A673 (cell line): ENCODE data around the gene SLC46A1. TPM values are rescaled to one million over a fixed set of nuclear protein-coding genes. Genes with fewer than 3 reads are reported as not detected.

Source experiments
- BruUV-seq: library from RNA; stranded (reverse); fragments of 400-500 nt; replicated peaks from 2 replicates; lab custom pipeline; 2021; lab: Mats Ljungman, UMichigan
- CTCF ChIA-PET: fragments of 300-600 bp; sonication (Branson Sonifier 250); formaldehyde crosslinking; loops from one replicate; lab custom pipeline; 2022; ENCODE audit warnings: antibody characterized with exemption; lab: Charles Lee
- POLR2A ChIA-PET: fragments of 300-600 bp; sonication (Branson Sonifier 250); formaldehyde crosslinking; loops from one replicate; lab custom pipeline; 2022; ENCODE audit warnings: antibody characterized with exemption; ENCODE audit not compliant: low non-redundant PET; lab: Charles Lee
- DNase-seq: peaks from one replicate; pipeline ENCODE4 v3.0.0-alpha.2; 2015; ENCODE audit warnings: low spot score
- H3K27ac ChIP-seq: fragments of 200-600 bp; sonication (generic); 2 replicates; pipeline ENCODE4 v1.5.1; 2016; ENCODE audit warnings: mixed run types, low read depth, mild to moderate bottlenecking, mixed read lengths, antibody characterized with exemption, low read length; ENCODE audit not compliant: poor library complexity, severe bottlenecking
- H3K27me3 ChIP-seq: fragments of 200-600 bp; sonication (generic); replicated peaks from 2 replicates; pipeline ENCODE4 v1.6.1; 2017; ENCODE audit warnings: mixed run types, low read depth, mild to moderate bottlenecking, mixed read lengths, antibody characterized with exemption, low read length; ENCODE audit not compliant: insufficient read depth, poor library complexity
- H3K36me3 ChIP-seq: fragments of 200-600 bp; sonication (generic); 2 replicates; pipeline ENCODE4 v1.6.1; 2016; ENCODE audit warnings: mixed run types, mild to moderate bottlenecking, mixed read lengths, antibody characterized with exemption, low read length; ENCODE audit not compliant: insufficient read depth, poor library complexity, severe bottlenecking
- H3K4me1 ChIP-seq: fragments of 200-600 bp; sonication (generic); 2 replicates; pipeline ENCODE4 v1.6.1; 2017; ENCODE audit warnings: mixed run types, mild to moderate bottlenecking, mixed read lengths, antibody characterized with exemption, low read length; ENCODE audit not compliant: insufficient read depth, poor library complexity, severe bottlenecking
- H3K4me3 ChIP-seq: fragments of 200-600 bp; sonication (generic); 2 replicates; pipeline ENCODE4 v1.5.1; 2016; ENCODE audit warnings: low read depth, mixed run types, mild to moderate bottlenecking, mixed read lengths, low read length; ENCODE audit not compliant: poor library complexity, severe bottlenecking
- H3K9me3 ChIP-seq: fragments of 200-600 bp; sonication (generic); 2 replicates; pipeline ENCODE4 v1.6.1; 2016; ENCODE audit warnings: mixed run types, low read depth, mild to moderate bottlenecking, mixed read lengths, antibody characterized with exemption, low read length; ENCODE audit not compliant: poor library complexity, severe bottlenecking
- EZH2 ChIP-seq: fragments of 200-600 bp; sonication (generic); IDR thresholded peaks from 2 replicates; pipeline ENCODE4 v1.6.1; 2017; ENCODE audit warnings: borderline replicate concordance, low read depth, mild to moderate bottlenecking, mixed read lengths, antibody characterized with exemption, low read length; ENCODE audit not compliant: poor library complexity, severe bottlenecking
- intact Hi-C: fragments of 100-400 bp; cut with micrococcal nuclease; formaldehyde crosslinking; loops from one replicate; pipeline ENCODE4 v1.10.0; 2022; ENCODE audit not compliant: unreplicated experiment
- total RNA-seq: library from RNA; stranded (reverse); gene quantifications from 2 replicates; pipeline ENCODE4 v1.2.3, GENCODE V29; 2021
- TF ChIP-seq, protein P1 (sequence below): fragments of 300-800, 200-600 bp; sonication (generic); conservative IDR thresholded peaks from 2 replicates; pipeline ENCODE4 v1.5.1; 2017; ENCODE audit warnings: low read depth, mild to moderate bottlenecking, antibody characterized with exemption, low read length, moderate library complexity, mixed read lengths

The SLC46A1 gene
- total RNA-seq, 1 experiment from 2014 or later: 4.4 TPM

- no peak for TF ChIP-seq EZH2
- TF ChIP-seq, protein P1, sequence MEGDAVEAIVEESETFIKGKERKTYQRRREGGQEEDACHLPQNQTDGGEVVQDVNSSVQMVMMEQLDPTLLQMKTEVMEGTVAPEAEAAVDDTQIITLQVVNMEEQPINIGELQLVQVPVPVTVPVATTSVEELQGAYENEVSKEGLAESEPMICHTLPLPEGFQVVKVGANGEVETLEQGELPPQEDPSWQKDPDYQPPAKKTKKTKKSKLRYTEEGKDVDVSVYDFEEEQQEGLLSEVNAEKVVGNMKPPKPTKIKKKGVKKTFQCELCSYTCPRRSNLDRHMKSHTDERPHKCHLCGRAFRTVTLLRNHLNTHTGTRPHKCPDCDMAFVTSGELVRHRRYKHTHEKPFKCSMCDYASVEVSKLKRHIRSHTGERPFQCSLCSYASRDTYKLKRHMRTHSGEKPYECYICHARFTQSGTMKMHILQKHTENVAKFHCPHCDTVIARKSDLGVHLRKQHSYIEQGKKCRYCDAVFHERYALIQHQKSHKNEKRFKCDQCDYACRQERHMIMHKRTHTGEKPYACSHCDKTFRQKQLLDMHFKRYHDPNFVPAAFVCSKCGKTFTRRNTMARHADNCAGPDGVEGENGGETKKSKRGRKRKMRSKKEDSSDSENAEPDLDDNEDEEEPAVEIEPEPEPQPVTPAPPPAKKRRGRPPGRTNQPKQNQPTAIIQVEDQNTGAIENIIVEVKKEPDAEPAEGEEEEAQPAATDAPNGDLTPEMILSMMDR: no peak
- CTCF ChIA-PET: no interaction called here
Measured at GRCh38 chr17:28392491-28392890, 13.5 kb downstream of the SLC46A1 start.

DNA sequence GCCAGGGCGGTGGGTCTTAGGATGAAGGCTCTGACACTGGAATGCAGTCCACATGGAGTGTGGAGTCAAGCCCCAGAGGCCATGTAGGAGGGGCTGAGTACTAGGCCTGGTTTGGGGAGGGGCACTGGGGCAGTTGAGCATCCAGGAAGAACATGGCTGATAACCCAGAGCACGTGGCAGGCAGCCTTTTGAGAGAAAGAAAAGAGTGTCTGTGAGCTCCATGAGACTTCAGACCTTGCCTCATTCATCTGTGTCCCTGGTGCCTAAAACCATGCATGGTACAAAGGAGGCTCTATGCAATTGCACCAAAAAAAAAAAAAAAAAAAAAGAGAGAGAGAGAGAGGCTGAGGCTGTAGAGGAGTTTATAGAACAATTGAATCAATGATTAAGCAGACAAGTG, 14.6 kb downstream of the SLC46A1 start:
- H3K9me3 ChIP-seq: no peaks in the 10 kb centered on the region
- no peak for DNase-seq
- ChIA-PET POLR2A (no interaction called here), CTCF (no interaction called here)
- no peaks in the 10 kb centered on the region for H3K27me3 ChIP-seq
- TF ChIP-seq, protein P1: no peak
- intact Hi-C loops: no loop called here
- no peak overlapping the region for H3K27ac ChIP-seq
- peaks cover 37% of the 10 kb centered on the region for H3K36me3 ChIP-seq
- no peak overlapping the region for H3K4me3 ChIP-seq
- BruUV-seq: no TSS peak
- no peaks in the 10 kb centered on the region for H3K4me1 ChIP-seq

More at GRCh38 chr17:28392491-28392890, 13.5 kb downstream of the SLC46A1 start:
- H3K4me1 ChIP-seq: no peaks in the 10 kb centered on the region
- no peaks in the 10 kb centered on the region for H3K27me3 ChIP-seq
- no peak overlapping the region for H3K27ac ChIP-seq
- no TSS peak for BruUV-seq
- H3K9me3 ChIP-seq: no peaks in the 10 kb centered on the region
- DNase-seq: no peak
- H3K36me3 ChIP-seq: peaks cover 37% of the 10 kb centered on the region
- intact Hi-C loops: no loop called here
- POLR2A ChIA-PET: no interaction called here
- H3K4me3 ChIP-seq: no peak overlapping the region

DNA sequence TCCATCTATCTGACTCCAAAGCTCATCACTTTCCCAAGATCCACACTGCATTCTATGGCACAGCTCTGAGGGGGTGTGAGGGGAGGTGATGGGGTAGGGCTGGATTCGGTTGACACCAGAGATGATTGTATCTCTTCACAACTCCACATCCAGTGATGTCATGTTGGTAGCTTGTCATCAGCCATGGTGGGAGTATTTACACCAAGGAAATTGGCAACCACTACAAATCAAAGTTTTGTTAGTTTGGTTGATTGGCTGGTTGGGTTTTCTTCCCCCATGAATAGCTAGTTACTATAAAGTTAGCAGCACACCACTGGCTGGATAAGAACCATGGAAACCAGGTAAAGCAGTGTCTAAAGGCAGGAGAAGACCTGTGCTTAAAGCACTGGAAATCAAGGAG, 15.0 kb downstream of the SLC46A1 start:
- Histone ChIP-seq H3K4me1 (no peaks in the 10 kb centered on the region), H3K36me3 (peaks cover 35% of the 10 kb centered on the region), H3K27ac (no peak overlapping the region), H3K27me3 (no peaks in the 10 kb centered on the region), H3K4me3 (no peak overlapping the region), H3K9me3 (no peaks in the 10 kb centered on the region)
- BruUV-seq: no TSS peak
- intact Hi-C loops: no loop called here
- ChIA-PET CTCF (no interaction called here), POLR2A (no interaction called here)
- DNase-seq: no peak
- TF ChIP-seq EZH2: no peak
- TF ChIP-seq, protein P1: no peak
